GM20000 (cell line): ENCODE data around the gene LLGL2.
"Not testable (repeated sequence)": the region's sequence is repeated elsewhere in the genome, so short reads cannot be mapped to it uniquely, and the experiment has no call there.

Source experiments
- DNase-seq: peaks from one replicate; pipeline ENCODE4 v3.0.0; 2012; ENCODE audit warnings: low spot score
- CTCF ChIP-seq: IDR thresholded peaks from 2 replicates; pipeline ENCODE4 v1.5.1; 2012; ENCODE audit warnings: mild to moderate bottlenecking, control low read depth; ENCODE audit errors: extremely low read depth, missing control alignments

LLGL2 gene

GRCh38 chr17:75518983-75519537 is 6.4 kb upstream of the LLGL2 start:
- no peak for DNase-seq
- no peak for TF ChIP-seq CTCF

GRCh38 chr17:75520413-75520812 is 5.1 kb upstream of the LLGL2 start:
- DNase-seq, result not testable (repeated sequence)

- no peak for TF ChIP-seq CTCF
- DNase-seq, result no peak
These were observed 4.2 kb upstream of the LLGL2 start for GRCh38 chr17:75521290-75521689.

GRCh38 chr17:75521951-75522727 is 3.4 kb upstream of the LLGL2 start:
- no peak for TF ChIP-seq CTCF
- DNase-seq, result no peak

GRCh38 chr17:75523647-75524046 is 1.9 kb upstream of the LLGL2 start:
- DNase-seq, result no peak
- no peak for TF ChIP-seq CTCF

- TF ChIP-seq CTCF, result no peak
- DNase-seq, result no peak
These were observed 1.1 kb upstream of the LLGL2 start for GRCh38 chr17:75524269-75524969.

- no peak for DNase-seq
- TF ChIP-seq CTCF, result no peak
These were observed 483 bp downstream of the LLGL2 start for GRCh38 chr17:75525806-75526554.
